Nephron progenitor cell (in vitro differentiated cells): Measurements from ENCODE around the gene AK4.
"Not testable (repeated sequence)": the region's sequence is repeated elsewhere in the genome, so short reads cannot be mapped to it uniquely, and the experiment has no call there.

Source experiments
- DNase-seq: peaks from one replicate; pipeline ENCODE4 v3.0.0; 2021
- H3K27ac Mint-ChIP-seq: 2 replicates; pipeline ENCODE4 v1.8.0; 2021; ENCODE audit warnings: mild to moderate bottlenecking, moderate library complexity, mixed read lengths
- H3K27me3 Mint-ChIP-seq: 2 replicates; pipeline ENCODE4 v1.8.0; 2021; ENCODE audit warnings: mild to moderate bottlenecking, low read depth, mixed read lengths; ENCODE audit not compliant: poor library complexity
- H3K36me3 Mint-ChIP-seq: 2 replicates; pipeline ENCODE4 v1.8.0; 2021; ENCODE audit warnings: low read depth, mixed read lengths
- H3K4me1 Mint-ChIP-seq: 2 replicates; pipeline ENCODE4 v1.8.0; 2021; ENCODE audit warnings: mixed read lengths
- H3K4me3 Mint-ChIP-seq: 2 replicates; pipeline ENCODE4 v1.8.0; 2021; ENCODE audit warnings: mild to moderate bottlenecking, moderate library complexity, mixed read lengths
- H3K9me3 Mint-ChIP-seq: 2 replicates; pipeline ENCODE4 v1.8.0; 2021; ENCODE audit warnings: mild to moderate bottlenecking, moderate library complexity, mixed read lengths
- TF ChIP-seq, protein P1 (sequence below): fragments of 200-600 bp; sonication (generic); IDR thresholded peaks from 2 replicates; pipeline ENCODE4 v1.5.0; 2021; ENCODE audit warnings: antibody characterized with exemption

The AK4 gene

GRCh38 chr1:65235867-65236805, 88.1 kb downstream of the AK4 start:
- Mint-ChIP-seq H3K4me1 (no peaks in the 10 kb centered on the region), H3K36me3 (peaks cover 10% of the 10 kb centered on the region), H3K9me3 (peaks cover 22% of the 10 kb centered on the region), H3K27me3 (peaks cover 6% of the 10 kb centered on the region), H3K27ac (no peak overlapping the region), H3K4me3 (no peak overlapping the region)
- TF ChIP-seq, protein P1, sequence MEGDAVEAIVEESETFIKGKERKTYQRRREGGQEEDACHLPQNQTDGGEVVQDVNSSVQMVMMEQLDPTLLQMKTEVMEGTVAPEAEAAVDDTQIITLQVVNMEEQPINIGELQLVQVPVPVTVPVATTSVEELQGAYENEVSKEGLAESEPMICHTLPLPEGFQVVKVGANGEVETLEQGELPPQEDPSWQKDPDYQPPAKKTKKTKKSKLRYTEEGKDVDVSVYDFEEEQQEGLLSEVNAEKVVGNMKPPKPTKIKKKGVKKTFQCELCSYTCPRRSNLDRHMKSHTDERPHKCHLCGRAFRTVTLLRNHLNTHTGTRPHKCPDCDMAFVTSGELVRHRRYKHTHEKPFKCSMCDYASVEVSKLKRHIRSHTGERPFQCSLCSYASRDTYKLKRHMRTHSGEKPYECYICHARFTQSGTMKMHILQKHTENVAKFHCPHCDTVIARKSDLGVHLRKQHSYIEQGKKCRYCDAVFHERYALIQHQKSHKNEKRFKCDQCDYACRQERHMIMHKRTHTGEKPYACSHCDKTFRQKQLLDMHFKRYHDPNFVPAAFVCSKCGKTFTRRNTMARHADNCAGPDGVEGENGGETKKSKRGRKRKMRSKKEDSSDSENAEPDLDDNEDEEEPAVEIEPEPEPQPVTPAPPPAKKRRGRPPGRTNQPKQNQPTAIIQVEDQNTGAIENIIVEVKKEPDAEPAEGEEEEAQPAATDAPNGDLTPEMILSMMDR = peak; percentile 41
- DNase-seq = no peak

GRCh38 chr1:65237088-65237487, 89.1 kb downstream of the AK4 start:
- DNase-seq, H3K4me1 Mint-ChIP-seq, H3K27ac Mint-ChIP-seq, H3K4me3 Mint-ChIP-seq: not testable (repeated sequence)
- Mint-ChIP-seq H3K9me3 (peaks cover 22% of the 10 kb centered on the region), H3K36me3 (peaks cover 10% of the 10 kb centered on the region), H3K27me3 (peaks cover 11% of the 10 kb centered on the region)

DNA sequence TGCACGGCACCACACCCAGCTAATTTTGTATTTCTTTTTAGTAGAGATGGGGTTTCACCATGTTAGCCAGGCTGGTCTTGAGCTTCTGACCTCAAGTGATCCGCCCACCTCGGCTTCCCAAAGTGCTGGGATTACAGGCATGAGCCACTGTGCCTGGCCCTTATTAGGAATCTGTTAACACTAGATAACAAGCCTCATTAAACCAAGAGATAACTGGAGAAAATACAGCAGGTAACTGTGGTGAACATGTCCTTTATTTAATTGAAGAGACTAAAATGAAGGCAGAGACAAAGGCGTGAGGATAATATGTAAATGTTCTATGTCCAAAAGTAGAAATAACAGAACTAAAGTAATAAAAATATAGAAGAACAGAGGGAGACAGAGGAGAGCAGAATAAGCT, 89.5 kb downstream of the AK4 start:
- Mint-ChIP-seq H3K9me3 (peaks cover 22% of the 10 kb centered on the region), H3K27me3 (peaks cover 14% of the 10 kb centered on the region), H3K4me1 (no peaks in the 10 kb centered on the region), H3K4me3 (no peak overlapping the region), H3K36me3 (peaks cover 10% of the 10 kb centered on the region), H3K27ac (no peak overlapping the region)
- TF ChIP-seq, protein P1 = no peak
- no peak for DNase-seq

DNA sequence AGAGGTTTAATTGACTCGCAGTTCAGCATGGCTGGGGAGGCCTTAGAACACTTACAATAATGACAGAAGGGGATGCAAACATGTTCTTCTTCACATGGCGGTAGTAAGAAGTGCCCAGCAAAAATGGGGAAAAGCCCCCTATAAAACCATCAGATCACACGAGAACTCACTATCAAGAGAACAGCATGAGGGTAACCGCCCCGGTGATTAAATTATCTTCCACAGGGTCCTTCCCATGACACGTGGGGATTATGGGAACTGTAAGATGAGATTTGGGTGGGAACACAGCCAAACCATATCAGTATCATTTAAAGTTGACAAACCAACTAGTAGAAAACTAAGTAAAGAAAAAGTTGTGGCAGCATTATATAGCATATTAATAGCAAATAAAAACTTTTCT, 90.0 kb downstream of the AK4 start:
- H3K4me1 Mint-ChIP-seq = no peaks in the 10 kb centered on the region

GRCh38 chr1:65243491-65243890, 95.5 kb downstream of the AK4 start:
- H3K36me3 Mint-ChIP-seq = no peaks in the 10 kb centered on the region

More for the DNA sequence above, 90.0 kb downstream of the AK4 start:
- no peak overlapping the region for H3K4me3 Mint-ChIP-seq
- TF ChIP-seq, protein P1 = no peak
- no peak for DNase-seq
- H3K27me3 Mint-ChIP-seq = peaks cover 15% of the 10 kb centered on the region
- H3K36me3 Mint-ChIP-seq = peaks cover 10% of the 10 kb centered on the region
- peaks cover 22% of the 10 kb centered on the region for H3K9me3 Mint-ChIP-seq
- no peak overlapping the region for H3K27ac Mint-ChIP-seq

GRCh38 chr1:65245295-65245694, 97.3 kb downstream of the AK4 start:
- TF ChIP-seq, protein P1 = no peak
- H3K36me3 Mint-ChIP-seq = no peaks in the 10 kb centered on the region
- peaks cover 7% of the 10 kb centered on the region for H3K4me1 Mint-ChIP-seq
- peaks cover 4% of the 10 kb centered on the region for H3K9me3 Mint-ChIP-seq
- no peak overlapping the region for H3K4me3 Mint-ChIP-seq
- no peak overlapping the region for H3K27ac Mint-ChIP-seq
- H3K27me3 Mint-ChIP-seq = peaks cover 21% of the 10 kb centered on the region
- DNase-seq = no peak

More at GRCh38 chr1:65243491-65243890, 95.5 kb downstream of the AK4 start:
- no peak for DNase-seq
- TF ChIP-seq, protein P1 = no peak
- Mint-ChIP-seq H3K4me3 (no peak overlapping the region), H3K27ac (no peak overlapping the region), H3K4me1 (peaks cover 7% of the 10 kb centered on the region), H3K9me3 (peaks cover 4% of the 10 kb centered on the region), H3K27me3 (peaks cover 12% of the 10 kb centered on the region)
